ENCODE data around the gene MELTF.

DNA sequence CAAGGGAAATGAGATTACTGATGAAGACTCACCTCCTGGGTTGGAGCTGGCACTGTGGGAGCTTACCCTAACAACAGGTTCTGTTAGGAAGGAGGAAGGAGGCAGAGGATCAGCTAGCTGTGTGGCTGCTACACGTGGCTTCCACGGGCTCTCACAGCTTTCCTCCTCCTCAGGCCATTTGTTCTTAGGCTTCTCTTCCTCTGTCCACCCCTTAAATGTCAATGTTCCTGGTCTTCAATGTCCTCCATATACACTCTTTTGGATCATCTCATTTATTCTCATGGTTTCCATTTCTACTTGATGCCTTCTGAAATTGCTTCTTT is 66.0 kb downstream of the MELTF start:
- TF ChIP-seq, protein P1, sequence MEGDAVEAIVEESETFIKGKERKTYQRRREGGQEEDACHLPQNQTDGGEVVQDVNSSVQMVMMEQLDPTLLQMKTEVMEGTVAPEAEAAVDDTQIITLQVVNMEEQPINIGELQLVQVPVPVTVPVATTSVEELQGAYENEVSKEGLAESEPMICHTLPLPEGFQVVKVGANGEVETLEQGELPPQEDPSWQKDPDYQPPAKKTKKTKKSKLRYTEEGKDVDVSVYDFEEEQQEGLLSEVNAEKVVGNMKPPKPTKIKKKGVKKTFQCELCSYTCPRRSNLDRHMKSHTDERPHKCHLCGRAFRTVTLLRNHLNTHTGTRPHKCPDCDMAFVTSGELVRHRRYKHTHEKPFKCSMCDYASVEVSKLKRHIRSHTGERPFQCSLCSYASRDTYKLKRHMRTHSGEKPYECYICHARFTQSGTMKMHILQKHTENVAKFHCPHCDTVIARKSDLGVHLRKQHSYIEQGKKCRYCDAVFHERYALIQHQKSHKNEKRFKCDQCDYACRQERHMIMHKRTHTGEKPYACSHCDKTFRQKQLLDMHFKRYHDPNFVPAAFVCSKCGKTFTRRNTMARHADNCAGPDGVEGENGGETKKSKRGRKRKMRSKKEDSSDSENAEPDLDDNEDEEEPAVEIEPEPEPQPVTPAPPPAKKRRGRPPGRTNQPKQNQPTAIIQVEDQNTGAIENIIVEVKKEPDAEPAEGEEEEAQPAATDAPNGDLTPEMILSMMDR (IDR thresholded peaks at IDR 0.05; ENCODE audit: low read depth, low read length), result no peak
- no peak for TF ChIP-seq EZH2phosphoT487 (IDR thresholded peaks at IDR 0.05; ENCODE audit: low read depth)

Data from OCI-LY3 (cell line).